ENCODE measurements around the gene KIR2DL1. TPM values are rescaled to one million over a fixed set of nuclear protein-coding genes. Genes with fewer than 3 reads are reported as not detected.
"Not testable (repeated sequence)": the region's sequence is repeated elsewhere in the genome, so short reads cannot be mapped to it uniquely, and the experiment has no call there.

The KIR2DL1 gene
- total and polyA plus RNA-seq, 9 donors = 0.12 TPM; not detected in 8

DNA sequence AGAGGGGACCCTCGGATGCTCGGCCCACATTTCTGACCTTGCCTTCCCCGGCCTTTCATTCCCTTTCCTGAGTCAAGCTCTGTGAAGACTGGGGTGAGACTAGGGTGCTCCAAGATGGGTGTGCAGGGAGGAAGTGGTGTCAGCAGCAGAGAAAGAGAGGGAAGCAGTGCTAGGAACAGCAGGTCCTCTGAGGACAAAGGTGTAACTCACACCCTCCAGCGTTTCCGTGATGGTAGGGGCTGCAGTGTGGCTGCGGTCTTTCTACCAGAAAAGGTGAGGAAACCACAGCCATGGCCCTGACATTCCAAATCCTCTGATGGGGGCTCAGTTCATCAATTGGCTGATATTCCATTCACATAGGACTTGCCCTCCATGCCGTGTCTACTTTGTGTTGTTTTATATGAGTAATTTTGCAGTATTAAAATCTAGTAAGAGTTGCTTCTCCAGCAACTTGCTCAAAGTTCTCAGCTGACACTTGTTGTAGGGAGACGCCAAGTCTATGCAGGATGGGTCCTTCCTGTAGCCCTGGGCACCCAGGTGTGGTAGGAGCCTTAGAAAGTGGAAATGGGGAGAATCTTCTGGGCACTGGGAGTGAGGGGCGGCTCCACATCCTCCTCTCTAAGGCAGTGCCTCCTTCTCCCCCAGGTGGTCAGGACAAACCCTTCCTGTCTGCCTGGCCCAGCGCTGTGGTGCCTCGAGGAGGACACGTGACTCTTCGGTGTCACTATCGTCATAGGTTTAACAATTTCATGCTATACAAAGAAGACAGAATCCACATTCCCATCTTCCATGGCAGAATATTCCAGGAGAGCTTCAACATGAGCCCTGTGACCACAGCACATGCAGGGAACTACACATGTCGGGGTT, 48.3 kb downstream of the KIR2DL1 start:
- Histone ChIP-seq H3K27me3 (ENCODE audit: control insufficient read depth, insufficient read depth, low read length) (no peaks in the 10 kb centered on the region), H3K4me3 (ENCODE audit: low read length) (no peak overlapping the region), H3K36me3 (ENCODE audit: control insufficient read depth, insufficient read depth, low read length) (no peaks in the 10 kb centered on the region), H3K9me3 (replicated peaks; ENCODE audit: control insufficient read depth, low read depth, low read length) (peaks cover 13% of the 10 kb centered on the region), H3K27ac (ENCODE audit: low read length) (no peak overlapping the region), H3K4me1 (ENCODE audit: control insufficient read depth, insufficient read depth, low read length) (no peaks in the 10 kb centered on the region)
- 81% methylated on average over 9 of the region's 15 CpGs for WGBS (ENCODE audit: insufficient coverage)
- no peak for DNase-seq

DNA sequence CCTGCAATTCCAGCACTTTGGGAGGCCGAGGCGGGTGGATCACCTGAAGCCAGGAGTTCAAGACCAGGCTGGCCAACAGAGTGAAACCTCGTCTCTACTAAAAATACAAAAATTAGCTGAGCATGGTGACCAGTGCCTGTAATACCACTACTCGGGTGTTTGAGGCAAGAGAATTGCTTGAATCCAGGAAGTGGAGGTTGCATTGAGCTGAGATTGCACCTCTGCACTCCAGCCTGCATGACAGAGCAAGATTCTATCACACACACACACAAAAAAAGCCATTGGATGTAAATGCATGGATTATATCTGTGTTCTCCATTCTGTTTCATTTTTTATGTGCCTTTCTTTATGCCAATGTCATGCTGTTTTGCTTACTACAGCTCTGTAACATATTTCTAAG, 54.8 kb downstream of the KIR2DL1 start:
- 90% methylated on average over 2 of the region's 4 CpGs for WGBS (ENCODE audit: insufficient coverage)

DNA sequence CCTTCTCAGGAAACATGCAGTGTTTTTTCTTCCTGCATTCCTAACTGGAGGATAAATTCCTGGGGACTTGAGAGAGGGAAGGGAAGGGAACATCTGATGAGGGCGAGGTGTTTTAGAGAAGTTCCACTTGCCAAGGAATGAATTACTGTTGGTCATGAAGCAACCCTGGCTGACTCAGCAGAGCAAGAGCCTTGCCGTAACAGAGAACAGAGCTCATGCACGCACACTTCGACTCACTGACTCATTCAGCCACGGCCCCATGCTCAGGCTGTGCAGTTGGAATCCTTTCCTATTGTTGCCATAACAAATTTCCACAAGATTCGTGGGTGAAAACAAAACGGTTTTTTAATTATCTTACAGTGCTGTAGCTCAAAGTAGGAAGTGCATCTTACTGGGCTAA, 55.7 kb downstream of the KIR2DL1 start:
- not testable (repeated sequence) for H3K4me1 ChIP-seq (ENCODE audit: control insufficient read depth, insufficient read depth, low read length); H3K36me3 ChIP-seq (ENCODE audit: control insufficient read depth, insufficient read depth, low read length); H3K27ac ChIP-seq (ENCODE audit: low read length); H3K27me3 ChIP-seq (ENCODE audit: control insufficient read depth, insufficient read depth, low read length); H3K4me3 ChIP-seq (ENCODE audit: low read length); H3K9me3 ChIP-seq (replicated peaks; ENCODE audit: control insufficient read depth, low read depth, low read length); DNase-seq
- 86% methylated on average over 3 of the region's 7 CpGs for WGBS (ENCODE audit: insufficient coverage)

More for the DNA sequence above, 54.8 kb downstream of the KIR2DL1 start:
- not testable (repeated sequence) for H3K36me3 ChIP-seq (ENCODE audit: control insufficient read depth, insufficient read depth, low read length); H3K4me3 ChIP-seq (ENCODE audit: low read length); H3K27me3 ChIP-seq (ENCODE audit: control insufficient read depth, insufficient read depth, low read length); DNase-seq; H3K9me3 ChIP-seq (replicated peaks; ENCODE audit: control insufficient read depth, low read depth, low read length); H3K27ac ChIP-seq (ENCODE audit: low read length); H3K4me1 ChIP-seq (ENCODE audit: control insufficient read depth, insufficient read depth, low read length)

DNA sequence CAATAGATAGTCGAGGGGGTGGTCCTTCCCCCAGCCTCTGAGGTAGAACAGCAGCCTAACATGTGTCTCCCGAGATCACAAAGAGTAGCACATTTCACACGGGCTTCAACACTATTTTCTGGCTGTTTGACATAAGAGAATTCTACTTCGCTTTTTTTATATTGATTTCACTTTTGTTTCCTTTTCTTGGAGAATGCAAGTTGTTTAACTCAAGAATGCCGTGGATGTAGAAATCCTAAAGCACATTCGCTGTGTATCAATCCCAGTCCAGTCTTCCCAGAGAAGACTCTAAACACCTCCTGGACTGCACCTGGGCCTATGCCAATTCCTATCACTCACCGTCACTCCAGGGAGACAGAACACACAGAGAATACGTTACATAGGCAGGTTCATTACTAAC, 58.5 kb downstream of the KIR2DL1 start:
- not testable (repeated sequence) for H3K4me3 ChIP-seq (ENCODE audit: low read length); DNase-seq; H3K36me3 ChIP-seq (ENCODE audit: control insufficient read depth, insufficient read depth, low read length); H3K27me3 ChIP-seq (ENCODE audit: control insufficient read depth, insufficient read depth, low read length); H3K4me1 ChIP-seq (ENCODE audit: control insufficient read depth, insufficient read depth, low read length); H3K27ac ChIP-seq (ENCODE audit: low read length); H3K9me3 ChIP-seq (replicated peaks; ENCODE audit: control insufficient read depth, low read depth, low read length)
- no CpG with 5 or more reads among the region's 8 CpGs for WGBS (ENCODE audit: insufficient coverage)

DNA sequence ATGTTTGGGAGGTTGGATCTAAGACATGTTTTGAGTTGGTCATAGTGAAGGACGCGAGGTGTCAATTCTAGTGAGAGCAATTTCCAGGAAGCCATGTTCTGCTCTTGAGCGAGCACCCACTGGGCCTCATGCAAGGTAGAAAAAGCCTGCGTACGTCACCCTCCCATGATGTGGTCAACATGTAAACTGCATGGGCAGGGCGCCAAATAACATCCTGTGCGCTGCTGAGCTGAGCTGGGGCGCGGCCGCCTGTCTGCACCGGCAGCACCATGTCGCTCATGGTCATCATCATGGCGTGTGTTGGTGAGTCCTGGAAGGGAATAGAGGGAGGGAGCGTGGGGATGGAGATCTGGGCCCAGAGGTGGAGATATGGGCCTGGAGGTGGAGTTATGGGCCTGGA, 62.9 kb downstream of the KIR2DL1 start, which contains the start of gene KIR2DS4:
Gene KIR2DS4, plus strand, starts transcription at position 181 of the 400 bp plus-strand sequence.
- not testable (repeated sequence) for H3K27me3 ChIP-seq (ENCODE audit: control insufficient read depth, insufficient read depth, low read length); H3K9me3 ChIP-seq (replicated peaks; ENCODE audit: control insufficient read depth, low read depth, low read length); H3K4me1 ChIP-seq (ENCODE audit: control insufficient read depth, insufficient read depth, low read length); DNase-seq; H3K27ac ChIP-seq (ENCODE audit: low read length); H3K4me3 ChIP-seq (ENCODE audit: low read length); H3K36me3 ChIP-seq (ENCODE audit: control insufficient read depth, insufficient read depth, low read length)
- 88% methylated on average over 13 of the region's 14 CpGs for WGBS (ENCODE audit: insufficient coverage)

Other genes starting within 250 kb of the KIR2DL1 start
- 0.53 TPM for gene LILRA2, start 196.0 kb upstream of the KIR2DL1 start, total RNA-seq
- gene LILRA2, start 196.0 kb upstream of the KIR2DL1 start, polyA plus RNA-seq (ENCODE audit: insufficient read depth in 1 of 8, insufficient read length in 8 of 8, low replicate concordance in 1 of 8) = 1 to 10 TPM in 4 of 8 donors, under 1 TPM in 4; 0.51 to 1.6 (median 1.0) TPM
- gene LILRA1, start 176.2 kb upstream of the KIR2DL1 start, total RNA-seq = 0.31 TPM
- under 1 TPM; 0.30 to 0.73 (median 0.42) TPM for gene LILRA1, start 176.2 kb upstream of the KIR2DL1 start, polyA plus RNA-seq (ENCODE audit: insufficient read depth in 1 of 8, insufficient read length in 8 of 8, low replicate concordance in 1 of 8)
- 0.53 TPM for gene LILRB1, start 139.3 kb upstream of the KIR2DL1 start, total RNA-seq
- gene LILRB1, start 139.3 kb upstream of the KIR2DL1 start, polyA plus RNA-seq (ENCODE audit: insufficient read depth in 1 of 8, insufficient read length in 8 of 8, low replicate concordance in 1 of 8) = 1 to 10 TPM in 7 of 8 donors, under 1 TPM in 1; 0.98 to 2.1 (median 1.2) TPM
- gene LILRB4, start 106.8 kb upstream of the KIR2DL1 start, total RNA-seq = 0.71 TPM
- 1 to 10 TPM in 6 of 8 donors, under 1 TPM in 2; 0.93 to 2.1 (median 1.2) TPM for gene LILRB4, start 106.8 kb upstream of the KIR2DL1 start, polyA plus RNA-seq (ENCODE audit: insufficient read depth in 1 of 8, insufficient read length in 8 of 8, low replicate concordance in 1 of 8)
- not detected for gene KIR3DL3, start 45.4 kb upstream of the KIR2DL1 start, total RNA-seq
- gene KIR3DL3, start 45.4 kb upstream of the KIR2DL1 start, polyA plus RNA-seq (ENCODE audit: insufficient read depth in 1 of 8, insufficient read length in 8 of 8, low replicate concordance in 1 of 8) = not detected
- not detected for gene KIR2DL3, start 31.3 kb upstream of the KIR2DL1 start, total RNA-seq
- not detected for gene KIR2DL3, start 31.3 kb upstream of the KIR2DL1 start, polyA plus RNA-seq (ENCODE audit: insufficient read depth in 1 of 8, insufficient read length in 8 of 8, low replicate concordance in 1 of 8)
- 0.04 TPM for gene KIR2DL4, start 33.8 kb downstream of the KIR2DL1 start, total RNA-seq
- gene KIR2DL4, start 33.8 kb downstream of the KIR2DL1 start, polyA plus RNA-seq (ENCODE audit: insufficient read depth in 1 of 8, insufficient read length in 8 of 8, low replicate concordance in 1 of 8) = not detected
- gene KIR3DL1, start 46.7 kb downstream of the KIR2DL1 start, total RNA-seq = not detected
- under 1 TPM in 1 of 8 donors, not detected in 7; 0.12 TPM for gene KIR3DL1, start 46.7 kb downstream of the KIR2DL1 start, polyA plus RNA-seq (ENCODE audit: insufficient read depth in 1 of 8, insufficient read length in 8 of 8, low replicate concordance in 1 of 8)
- not detected for gene KIR2DS4, start 62.9 kb downstream of the KIR2DL1 start, total RNA-seq
- under 1 TPM in 2 of 8 donors, not detected in 6; 0.07 to 0.13 TPM for gene KIR2DS4, start 62.9 kb downstream of the KIR2DL1 start, polyA plus RNA-seq (ENCODE audit: insufficient read depth in 1 of 8, insufficient read length in 8 of 8, low replicate concordance in 1 of 8)
- not detected for gene KIR3DL2, start 80.7 kb downstream of the KIR2DL1 start, total RNA-seq
- not detected for gene KIR3DL2, start 80.7 kb downstream of the KIR2DL1 start, polyA plus RNA-seq (ENCODE audit: insufficient read depth in 1 of 8, insufficient read length in 8 of 8, low replicate concordance in 1 of 8)
- not detected for gene FCAR, start 104.4 kb downstream of the KIR2DL1 start, total RNA-seq
- gene FCAR, start 104.4 kb downstream of the KIR2DL1 start, polyA plus RNA-seq (ENCODE audit: insufficient read depth in 1 of 8, insufficient read length in 8 of 8, low replicate concordance in 1 of 8) = under 1 TPM in 7 of 8 donors, not detected in 1; 0.12 to 0.56 (median 0.44) TPM
- not detected for gene NCR1, start 136.4 kb downstream of the KIR2DL1 start, total RNA-seq
- under 1 TPM in 7 of 8 donors, not detected in 1; 0.08 to 0.44 (median 0.14) TPM for gene NCR1, start 136.4 kb downstream of the KIR2DL1 start, polyA plus RNA-seq (ENCODE audit: insufficient read depth in 1 of 8, insufficient read length in 8 of 8, low replicate concordance in 1 of 8)
- gene NLRP7, start 177.7 kb downstream of the KIR2DL1 start, total RNA-seq = not detected
- gene NLRP7, start 177.7 kb downstream of the KIR2DL1 start, polyA plus RNA-seq (ENCODE audit: insufficient read depth in 1 of 8, insufficient read length in 8 of 8, low replicate concordance in 1 of 8) = under 1 TPM in 2 of 8 donors, not detected in 6; 0.08 to 0.09 TPM
- gene NLRP2, start 196.6 kb downstream of the KIR2DL1 start, total RNA-seq = 1.3 TPM
- 1 to 10 TPM in 4 of 8 donors, under 1 TPM in 4; 0.31 to 3.5 (median 0.96) TPM for gene NLRP2, start 196.6 kb downstream of the KIR2DL1 start, polyA plus RNA-seq (ENCODE audit: insufficient read depth in 1 of 8, insufficient read length in 8 of 8, low replicate concordance in 1 of 8)